RPMI7951 (cell line): ENCODE measurements around the gene CCDC183. TPM values are rescaled to one million over a fixed set of nuclear protein-coding genes. Genes with fewer than 3 reads are reported as not detected.

Source experiments
- DNase-seq: peaks from one replicate; pipeline ENCODE4 v3.0.0-alpha.2; 2012; ENCODE audit warnings: low read depth
- total RNA-seq: library from RNA; depleted of rRNA; stranded (reverse); fragments of >200 nt; shearing (Covaris generic); gene quantifications from 2 replicates; pipeline ENCODE4 v1.2.3, GENCODE V29; 2014; rRNA removed

CCDC183 gene
- total RNA-seq, 1 experiment from 2014 or later, result not detected

DNA sequence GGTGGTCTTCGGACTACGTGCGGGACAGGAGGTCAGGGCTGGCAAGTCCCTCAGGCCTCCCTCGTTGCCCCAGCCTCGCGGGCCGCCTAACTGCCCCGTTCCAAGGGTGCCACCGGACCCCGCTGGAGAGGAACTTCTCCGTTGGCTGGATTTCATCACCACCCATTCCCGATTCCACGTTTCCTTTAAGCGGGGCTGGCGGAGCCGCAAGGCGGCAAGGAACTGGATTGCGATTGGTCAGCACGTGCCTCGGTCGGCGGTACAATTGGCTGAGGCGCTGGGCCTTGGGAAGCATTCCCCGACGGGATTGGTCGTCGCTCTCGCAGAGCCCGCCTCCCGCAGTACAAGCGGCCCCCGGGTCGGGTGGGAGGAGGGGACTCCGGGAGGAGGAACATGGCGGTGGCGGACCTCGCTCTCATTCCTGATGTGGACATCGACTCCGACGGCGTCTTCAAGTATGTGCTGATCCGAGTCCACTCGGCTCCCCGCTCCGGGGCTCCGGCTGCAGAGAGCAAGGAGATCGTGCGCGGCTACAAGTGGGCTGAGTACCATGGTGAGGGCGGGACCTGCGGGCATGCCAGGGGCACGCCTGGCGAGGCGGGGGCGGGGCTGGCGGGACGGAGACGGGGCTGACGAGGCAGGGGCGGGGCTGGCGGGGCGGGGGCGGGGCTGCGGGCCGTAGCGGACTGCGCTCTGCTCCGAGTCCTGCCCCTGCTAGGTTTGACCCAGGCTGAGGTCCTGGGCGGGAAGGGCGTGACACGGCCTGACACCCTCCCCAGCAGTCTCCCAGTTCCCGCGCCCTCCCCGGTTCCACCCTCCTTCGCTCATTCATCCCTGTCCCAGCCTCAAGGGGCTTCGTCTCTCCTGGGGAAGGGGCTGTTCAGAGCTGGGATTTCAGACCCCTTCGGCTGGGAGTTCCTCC lies 53.2 kb downstream of the CCDC183 start, which contains the start of gene PHPT1:
Gene PHPT1 (plus strand): TSS at position 372 of the 922 bp plus-strand sequence. CDS start 22 bp downstream, at position 394.
- DNase-seq, result peak; percentile 96

GRCh38 chr9:136849960-136850865 lies 54.1 kb downstream of the CCDC183 start:
- DNase-seq, result no peak

- no peak for DNase-seq
Observed at GRCh38 chr9:136850866-136851775, 55.0 kb downstream of the CCDC183 start.

GRCh38 chr9:136851941-136852663 lies 56.0 kb downstream of the CCDC183 start, which contains the start of gene MAMDC4:
Gene MAMDC4, plus strand, starts transcription at chr9:136852346. Its CDS starts 71 bp downstream, at chr9:136852417.
- no peak for DNase-seq

DNA sequence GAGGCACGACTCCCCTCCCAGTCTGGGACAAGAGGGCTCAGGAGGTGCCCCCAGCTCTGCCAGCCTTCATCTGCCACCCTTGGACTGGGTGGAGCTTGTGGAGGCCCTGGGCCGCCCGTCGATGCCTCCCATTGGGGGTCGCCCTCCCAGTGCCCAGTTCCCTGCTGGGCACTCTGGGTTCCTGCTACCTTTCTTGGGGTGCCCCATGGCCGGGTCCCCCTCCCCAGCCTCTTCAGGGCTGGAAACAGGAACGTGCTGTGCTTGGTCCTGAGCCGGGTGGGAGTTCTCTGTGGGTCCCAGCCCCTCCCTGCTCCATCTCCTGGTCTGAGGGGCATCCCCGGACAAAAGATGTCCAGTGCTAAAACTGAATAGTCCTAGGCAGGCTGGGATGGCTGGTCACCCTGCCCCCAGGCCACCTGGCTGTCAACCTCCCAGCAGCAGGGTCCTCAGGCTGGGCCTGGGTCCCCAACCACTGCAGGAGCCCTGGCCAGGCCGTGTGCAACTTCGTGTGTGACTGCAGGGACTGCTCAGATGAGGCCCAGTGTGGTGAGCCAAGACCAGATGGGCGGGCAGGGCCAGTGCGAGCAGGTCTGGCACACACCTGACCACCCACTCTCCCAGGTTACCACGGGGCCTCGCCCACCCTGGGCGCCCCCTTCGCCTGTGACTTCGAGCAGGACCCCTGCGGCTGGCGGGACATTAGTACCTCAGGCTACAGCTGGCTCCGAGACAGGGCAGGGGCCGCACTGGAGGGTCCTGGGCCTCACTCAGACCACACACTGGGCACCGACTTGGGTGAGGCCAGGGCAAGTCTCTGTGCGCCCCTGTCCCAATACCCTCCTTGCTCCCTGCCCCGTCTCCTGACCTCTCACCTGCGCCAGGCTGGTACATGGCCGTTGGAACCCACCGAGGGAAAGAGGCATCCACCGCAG lies 56.8 kb downstream of the CCDC183 start:
- DNase-seq, result no peak

GRCh38 chr9:136853596-136854112 lies 57.5 kb downstream of the CCDC183 start:
- no peak for DNase-seq

- DNase-seq, result no peak
Observed at GRCh38 chr9:136854113-136854841, 58.1 kb downstream of the CCDC183 start.

- no peak for DNase-seq
Observed at GRCh38 chr9:136854842-136855460, 58.8 kb downstream of the CCDC183 start.

DNA sequence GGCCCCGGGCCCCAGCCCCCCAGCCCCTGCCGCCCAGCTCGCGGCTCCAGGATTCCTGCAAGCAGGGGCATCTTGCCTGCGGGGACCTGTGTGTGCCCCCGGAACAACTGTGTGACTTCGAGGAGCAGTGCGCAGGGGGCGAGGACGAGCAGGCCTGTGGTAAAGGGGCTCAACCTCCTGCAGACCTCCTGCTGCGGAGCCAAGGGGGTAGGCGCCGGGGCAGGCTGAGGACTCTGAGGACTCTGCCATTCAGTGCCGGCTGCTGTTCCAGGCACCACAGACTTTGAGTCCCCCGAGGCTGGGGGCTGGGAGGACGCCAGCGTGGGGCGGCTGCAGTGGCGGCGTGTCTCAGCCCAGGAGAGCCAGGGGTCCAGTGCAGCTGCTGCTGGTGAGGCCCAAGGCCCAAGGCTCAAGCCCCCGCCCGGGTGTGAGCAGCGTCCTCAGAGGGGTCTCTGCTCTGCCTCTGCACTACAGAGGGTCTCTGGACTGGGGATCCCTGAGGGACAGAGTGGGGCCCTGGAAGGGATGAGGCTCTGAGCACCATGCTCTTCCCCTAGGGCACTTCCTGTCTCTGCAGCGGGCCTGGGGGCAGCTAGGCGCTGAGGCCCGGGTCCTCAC lies 59.4 kb downstream of the CCDC183 start:
- DNase-seq, result no peak

DNA sequence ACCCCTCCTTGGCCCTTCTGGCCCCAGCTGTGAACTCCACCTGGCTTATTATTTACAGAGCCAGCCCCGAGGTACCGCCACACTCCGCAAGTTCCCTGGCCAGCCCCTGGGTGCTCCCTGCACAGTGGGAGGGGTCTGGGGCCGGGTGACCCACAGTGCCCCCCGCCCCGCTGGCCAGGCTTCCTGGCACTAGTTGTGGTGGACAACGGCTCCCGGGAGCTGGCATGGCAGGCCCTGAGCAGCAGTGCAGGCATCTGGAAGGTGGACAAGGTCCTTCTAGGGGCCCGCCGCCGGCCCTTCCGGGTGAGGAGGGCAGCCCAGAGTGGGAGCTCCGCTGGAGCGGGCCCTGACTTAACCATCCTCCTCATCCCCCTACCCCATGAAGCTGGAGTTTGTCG lies 59.9 kb downstream of the CCDC183 start:
- DNase-seq, result no peak

DNA sequence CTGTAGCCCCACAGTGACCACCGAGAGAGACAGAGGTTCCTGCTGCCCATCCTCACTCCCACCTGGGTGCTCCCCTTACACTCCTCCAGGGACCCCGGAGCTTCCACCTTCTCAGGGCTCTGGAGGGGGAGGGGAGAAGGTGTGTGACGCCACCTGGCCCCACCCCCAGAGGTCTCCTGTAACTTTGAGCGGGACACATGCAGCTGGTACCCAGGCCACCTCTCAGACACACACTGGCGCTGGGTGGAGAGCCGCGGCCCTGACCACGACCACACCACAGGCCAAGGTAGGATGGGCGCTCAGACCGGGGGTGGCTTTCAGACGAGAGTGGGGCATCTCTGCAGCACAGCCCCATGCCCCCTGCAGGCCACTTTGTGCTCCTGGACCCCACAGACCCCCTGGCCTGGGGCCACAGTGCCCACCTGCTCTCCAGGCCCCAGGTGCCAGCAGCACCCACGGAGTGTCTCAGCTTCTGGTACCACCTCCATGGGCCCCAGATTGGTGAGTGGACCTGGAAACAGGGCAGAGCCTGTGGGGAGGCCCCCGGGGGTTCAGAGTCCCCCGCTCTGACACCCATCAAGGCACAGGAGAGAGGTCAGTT lies 60.5 kb downstream of the CCDC183 start:
- no peak for DNase-seq

DNA sequence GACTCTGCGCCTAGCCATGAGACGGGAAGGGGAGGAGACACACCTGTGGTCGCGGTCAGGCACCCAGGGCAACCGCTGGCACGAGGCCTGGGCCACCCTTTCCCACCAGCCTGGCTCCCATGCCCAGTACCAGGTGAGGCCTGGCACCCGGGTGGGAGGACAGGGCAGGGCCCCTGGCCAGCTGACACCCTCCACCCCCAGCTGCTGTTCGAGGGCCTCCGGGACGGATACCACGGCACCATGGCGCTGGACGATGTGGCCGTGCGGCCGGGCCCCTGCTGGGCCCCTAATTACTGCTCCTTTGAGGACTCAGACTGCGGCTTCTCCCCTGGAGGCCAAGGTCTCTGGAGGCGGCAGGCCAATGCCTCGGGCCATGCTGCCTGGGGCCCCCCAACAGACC lies 61.0 kb downstream of the CCDC183 start:
- no peak for DNase-seq

Other genes starting within 250 kb of the CCDC183 start
- gene EGFL7, start 133.4 kb upstream of the CCDC183 start, total RNA-seq, result 1.6 and 4.1 TPM in 2 replicates
- gene AGPAT2, start 108.9 kb upstream of the CCDC183 start, total RNA-seq, result 20.4 and 34.7 TPM in 2 replicates
- not detected in 2 replicates for gene DIPK1B, start 83.8 kb upstream of the CCDC183 start, total RNA-seq
- 0.10 TPM in 1 of 2 replicates, not detected in the other for gene LCN10, start 53.4 kb upstream of the CCDC183 start, total RNA-seq
- not detected in 2 replicates for gene LCN6, start 47.8 kb upstream of the CCDC183 start, total RNA-seq
- gene LCN8, start 38.1 kb upstream of the CCDC183 start, total RNA-seq, result not detected in 2 replicates
- gene LCN15, start 31.8 kb upstream of the CCDC183 start, total RNA-seq, result not detected in 2 replicates
- 49.4 and 79.2 TPM in 2 replicates for gene TMEM141, start 5.0 kb upstream of the CCDC183 start, total RNA-seq
- 30.0 and 37.8 TPM in 2 replicates for gene RABL6, start 11.6 kb downstream of the CCDC183 start, total RNA-seq
- gene AJM1, start 46.1 kb downstream of the CCDC183 start, total RNA-seq, result 0.72 and 1.3 TPM in 2 replicates
- gene PHPT1, start 53.1 kb downstream of the CCDC183 start, total RNA-seq, result 88.7 and 92.2 TPM in 2 replicates
- gene MAMDC4, start 56.0 kb downstream of the CCDC183 start, total RNA-seq, result 0.36 and 0.39 TPM in 2 replicates
- 304 and 460 TPM in 2 replicates for gene EDF1, start 70.0 kb downstream of the CCDC183 start, total RNA-seq
- 10.1 and 13.7 TPM in 2 replicates for gene TRAF2, start 90.2 kb downstream of the CCDC183 start, total RNA-seq
- 48.7 and 74.1 TPM in 2 replicates for gene FBXW5, start 148.4 kb downstream of the CCDC183 start, total RNA-seq
- not detected in 2 replicates for gene C8G, start 148.9 kb downstream of the CCDC183 start, total RNA-seq
- gene LCN12, start 155.9 kb downstream of the CCDC183 start, total RNA-seq, result not detected in 2 replicates
- 0.24 TPM in 1 of 2 replicates, not detected in the other for gene PTGDS, start 181.2 kb downstream of the CCDC183 start, total RNA-seq
- not detected in 2 replicates for gene LCNL1, start 186.7 kb downstream of the CCDC183 start, total RNA-seq
- 24.5 and 50.9 TPM in 2 replicates for gene PAXX, start 196.1 kb downstream of the CCDC183 start, total RNA-seq
- gene CLIC3, start 200.2 kb downstream of the CCDC183 start, total RNA-seq, result 0.68 and 1.7 TPM in 2 replicates
- gene ABCA2, start 231.9 kb downstream of the CCDC183 start, total RNA-seq, result 4.1 and 10.8 TPM in 2 replicates
- not detected in 2 replicates for gene FUT7, start 235.8 kb downstream of the CCDC183 start, total RNA-seq
- gene NPDC1, start 249.8 kb downstream of the CCDC183 start, total RNA-seq, result 0.60 and 1.6 TPM in 2 replicates